Neuron (in vitro differentiated cells): ENCODE measurements around the gene CNOT1.

ENCODE experiments used
- H2AFZ ChIP-seq: one replicate; pipeline ENCODE4 v1.6.1; 2013; ENCODE audit warnings: low read depth, mild to moderate bottlenecking, inconsistent platforms, low read length, moderate library complexity
- H3K27me3 ChIP-seq: one replicate; pipeline ENCODE4 v1.6.1; 2013; ENCODE audit warnings: low read length; ENCODE audit not compliant: insufficient read depth
- H3K36me3 ChIP-seq: one replicate; pipeline ENCODE4 v1.6.1; 2013; ENCODE audit warnings: low read length; ENCODE audit not compliant: insufficient read depth
- H3K4me1 ChIP-seq: one replicate; pipeline ENCODE4 v1.6.1; 2013; ENCODE audit warnings: low read length; ENCODE audit not compliant: insufficient read depth
- H3K4me3 ChIP-seq: 2 replicates; pipeline ENCODE4 v1.5.1; 2013; ENCODE audit warnings: mild to moderate bottlenecking, low read length, moderate library complexity
- H3K9me3 ChIP-seq: one replicate; pipeline ENCODE4 v1.6.1; 2013; ENCODE audit warnings: low read length

CNOT1 gene

DNA sequence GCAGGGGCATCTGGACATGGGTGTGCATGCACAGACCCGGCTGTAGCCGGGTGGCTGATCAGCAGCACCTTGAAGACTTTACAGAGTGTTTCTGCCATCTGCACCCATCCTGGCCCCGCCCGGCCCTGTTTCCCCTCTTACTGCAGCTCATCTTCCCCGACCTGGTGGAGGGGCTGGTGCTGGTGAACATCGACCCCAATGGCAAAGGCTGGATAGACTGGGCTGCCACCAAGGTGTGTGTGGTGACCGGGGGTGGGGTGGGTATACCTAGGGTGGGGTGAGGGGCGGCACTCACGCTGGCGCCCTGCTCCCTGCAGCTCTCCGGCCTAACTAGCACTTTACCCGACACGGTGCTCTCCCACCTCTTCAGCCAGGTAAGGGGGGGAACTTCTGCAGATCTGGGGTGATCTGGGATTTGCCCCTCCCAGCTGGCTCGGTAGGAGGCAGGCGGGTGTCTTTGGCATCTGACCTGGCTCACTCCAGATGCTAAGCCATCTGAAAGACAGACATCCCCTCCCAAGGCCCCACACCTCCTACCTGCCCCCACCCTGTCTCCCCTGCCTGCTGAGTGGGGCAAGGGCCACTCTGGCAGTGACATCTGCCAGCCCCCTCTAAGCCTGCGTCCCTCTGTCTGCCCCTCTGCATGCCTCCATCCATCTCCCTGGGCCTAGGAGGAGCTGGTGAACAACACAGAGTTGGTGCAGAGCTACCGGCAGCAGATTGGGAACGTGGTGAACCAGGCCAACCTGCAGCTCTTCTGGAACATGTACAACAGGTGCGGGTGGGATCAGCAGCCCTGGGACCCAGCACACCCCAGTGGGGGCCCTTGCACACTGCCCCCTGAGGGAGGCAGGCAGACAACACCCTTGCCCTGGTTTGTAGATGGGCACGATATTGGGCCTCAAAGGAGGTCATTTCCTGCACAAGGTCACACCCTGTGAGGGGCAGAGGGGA lies 123.1 kb downstream of the CNOT1 start:
- Histone ChIP-seq H3K4me3 (no peak overlapping the region), H3K9me3 (no peaks in the 10 kb centered on the region), H2AFZ (no peak overlapping the region), H3K36me3 (peaks cover 59% of the 10 kb centered on the region), H3K4me1 (peaks cover 4% of the 10 kb centered on the region), H3K27me3 (no peaks in the 10 kb centered on the region)

DNA sequence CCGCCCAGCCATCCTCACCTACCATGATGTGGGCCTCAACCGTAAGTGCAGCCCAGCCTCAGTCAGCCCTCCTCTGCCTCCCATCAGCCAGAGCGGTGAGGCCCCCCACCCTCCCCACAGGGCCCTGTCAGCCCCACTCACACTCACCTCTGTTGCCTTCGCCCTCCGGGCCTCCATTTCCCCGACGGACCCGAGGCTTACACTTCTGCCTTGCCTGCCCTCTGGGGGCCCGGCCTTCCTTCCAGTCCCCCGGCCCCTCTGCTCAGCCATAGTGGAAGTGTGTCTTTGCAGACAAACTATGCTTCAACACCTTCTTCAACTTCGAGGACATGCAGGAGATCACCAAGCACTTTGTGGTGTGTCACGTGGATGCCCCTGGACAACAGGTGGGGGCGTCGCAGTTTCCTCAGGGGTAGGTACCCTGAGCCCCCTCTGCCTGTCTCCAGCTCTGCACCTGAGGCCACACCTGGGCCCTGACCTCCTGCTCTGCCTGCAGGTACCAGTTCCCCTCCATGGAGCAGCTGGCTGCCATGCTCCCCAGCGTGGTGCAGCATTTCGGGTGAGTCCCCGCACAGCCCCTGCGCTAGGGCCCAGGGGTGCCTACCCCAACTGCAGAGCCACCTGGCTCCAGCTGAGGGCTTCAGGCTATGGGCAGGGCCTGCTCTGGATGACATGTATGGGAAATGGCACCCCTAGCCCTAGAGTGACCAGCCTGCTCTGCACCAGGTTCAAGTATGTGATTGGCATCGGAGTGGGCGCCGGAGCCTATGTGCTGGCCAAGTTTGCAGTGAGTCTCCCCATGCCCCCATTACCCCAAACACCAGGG lies 125.5 kb downstream of the CNOT1 start:
- Histone ChIP-seq H3K27me3 (no peaks in the 10 kb centered on the region), H3K4me1 (peaks cover 19% of the 10 kb centered on the region), H3K36me3 (peaks cover 36% of the 10 kb centered on the region), H3K9me3 (no peaks in the 10 kb centered on the region), H2AFZ (no peak overlapping the region), H3K4me3 (no peak overlapping the region)

DNA sequence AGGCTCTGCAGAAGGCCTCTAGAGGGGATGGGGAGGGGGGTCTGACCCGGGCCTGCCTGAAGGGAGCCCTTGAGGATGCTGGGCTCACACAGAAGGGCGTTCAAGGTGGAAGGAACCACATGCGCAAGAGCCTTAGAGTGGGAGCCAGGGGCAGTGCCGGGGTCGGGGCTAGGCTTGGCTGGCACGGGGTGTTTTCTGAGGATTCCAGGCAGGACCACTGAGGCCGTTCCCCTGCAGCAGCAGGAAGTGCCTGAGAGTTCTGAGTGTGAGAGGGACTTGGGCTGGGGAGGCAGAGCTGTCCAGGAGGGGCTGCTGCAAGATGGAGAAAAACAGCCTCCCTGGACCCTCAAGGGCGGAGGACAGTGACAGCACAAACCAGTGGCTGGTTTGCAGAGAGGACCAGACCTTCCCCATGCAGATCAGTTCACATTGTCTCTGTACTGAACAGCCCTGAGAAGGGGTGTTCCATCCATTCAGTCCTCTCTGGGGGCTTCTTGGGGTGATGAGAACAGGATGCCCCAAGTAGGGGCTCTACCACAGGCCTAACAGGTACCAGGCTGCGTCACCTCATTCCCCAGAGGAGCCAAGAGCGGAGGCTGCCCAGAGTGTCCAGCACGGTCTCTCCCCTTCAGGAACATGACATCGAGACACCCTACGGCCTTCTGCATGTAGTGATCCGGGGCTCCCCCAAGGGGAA lies 126.3 kb downstream of the CNOT1 start:
- peaks cover 30% of the 10 kb centered on the region for H3K36me3 ChIP-seq
- H3K27me3 ChIP-seq: no peaks in the 10 kb centered on the region
- H2AFZ ChIP-seq: no peak overlapping the region
- H3K9me3 ChIP-seq: no peaks in the 10 kb centered on the region
- H3K4me3 ChIP-seq: no peak overlapping the region
- peaks cover 20% of the 10 kb centered on the region for H3K4me1 ChIP-seq

DNA sequence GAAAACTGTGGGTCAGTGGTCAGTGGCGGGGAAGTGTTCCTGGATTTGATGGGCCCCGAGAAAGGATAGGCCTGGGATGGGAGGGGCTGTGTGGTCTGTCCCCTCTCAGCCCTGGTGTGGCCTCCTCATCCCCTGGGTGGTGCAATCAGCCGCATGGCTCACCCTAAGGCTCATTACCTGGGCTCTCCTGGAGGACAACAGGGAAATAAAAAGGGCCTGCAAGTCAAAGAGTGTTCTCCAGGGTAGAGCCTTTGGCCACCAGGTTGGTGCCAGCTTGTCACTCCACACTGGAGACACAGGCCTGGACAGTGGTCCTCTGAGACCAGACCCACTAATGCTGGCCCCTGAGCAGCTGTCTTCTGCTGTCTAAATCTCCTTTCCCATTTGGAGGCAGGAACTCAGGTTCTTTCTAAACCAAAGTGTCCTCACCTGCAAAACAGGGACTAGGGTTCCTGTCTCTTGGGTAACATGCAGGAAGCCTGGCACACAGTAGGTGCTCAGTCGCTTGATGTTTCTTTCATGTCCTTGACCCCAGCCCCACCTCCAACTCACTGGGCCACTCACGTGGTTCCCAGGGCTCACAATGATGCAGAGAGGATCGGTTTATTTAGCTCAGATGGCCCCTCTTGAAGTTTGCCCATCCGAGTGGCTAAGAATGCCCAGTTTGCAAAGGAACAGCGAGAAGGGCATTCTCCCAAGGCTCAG lies 127.3 kb downstream of the CNOT1 start:
- peaks cover 22% of the 10 kb centered on the region for H3K36me3 ChIP-seq
- H3K4me3 ChIP-seq: no peak overlapping the region
- H3K27me3 ChIP-seq: no peaks in the 10 kb centered on the region
- no peaks in the 10 kb centered on the region for H3K9me3 ChIP-seq
- H3K4me1 ChIP-seq: peaks cover 20% of the 10 kb centered on the region
- H2AFZ ChIP-seq: no peak overlapping the region

DNA sequence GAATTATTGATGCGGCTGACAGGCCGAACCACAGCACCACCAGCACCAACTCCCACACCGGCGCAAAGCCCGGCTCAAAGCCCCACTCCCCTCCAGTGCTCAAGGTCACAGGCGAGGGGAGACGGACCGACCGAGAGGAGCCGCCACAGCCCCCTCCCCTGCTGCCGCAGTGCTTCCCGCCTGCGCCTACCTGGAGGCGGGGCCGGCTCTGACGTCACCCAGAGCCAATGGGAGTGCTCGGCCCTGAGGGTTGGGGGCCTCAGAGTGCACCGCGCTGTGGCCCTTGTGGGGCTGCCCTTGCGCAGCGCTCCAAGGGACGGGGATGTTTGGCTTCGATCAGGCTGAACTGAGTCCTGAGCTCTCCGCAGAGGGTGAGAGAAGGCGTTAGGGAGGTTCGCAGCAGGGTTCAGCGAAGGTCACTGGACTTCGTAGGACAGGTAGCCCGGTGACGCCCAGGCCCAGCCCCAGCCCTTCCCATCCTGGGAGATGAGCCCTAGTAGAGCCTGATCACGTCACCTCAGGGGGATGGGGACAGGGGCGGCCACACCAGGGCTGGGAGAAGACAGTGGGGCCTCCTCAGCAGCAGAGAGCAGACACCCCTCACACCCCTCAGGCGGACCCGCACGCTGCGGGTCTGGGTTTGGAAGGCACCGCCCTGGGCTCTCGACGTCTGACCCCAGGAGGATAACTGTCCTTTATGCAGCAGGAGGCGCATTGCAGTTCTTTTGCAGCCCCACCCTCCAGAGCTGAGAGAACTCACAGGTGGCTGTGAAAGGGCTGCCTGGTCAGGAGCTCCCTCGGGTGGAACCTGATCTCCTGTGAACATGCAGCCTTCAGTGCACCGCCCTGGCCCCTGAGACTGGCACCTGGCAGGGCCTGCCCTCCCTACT lies 128.1 kb downstream of the CNOT1 start:
- Histone ChIP-seq H3K9me3 (no peaks in the 10 kb centered on the region), H3K27me3 (no peaks in the 10 kb centered on the region), H2AFZ (no peak overlapping the region), H3K4me1 (peaks cover 24% of the 10 kb centered on the region), H3K4me3 (peak overlapping the region; percentile 69), H3K36me3 (peaks cover 17% of the 10 kb centered on the region)

DNA sequence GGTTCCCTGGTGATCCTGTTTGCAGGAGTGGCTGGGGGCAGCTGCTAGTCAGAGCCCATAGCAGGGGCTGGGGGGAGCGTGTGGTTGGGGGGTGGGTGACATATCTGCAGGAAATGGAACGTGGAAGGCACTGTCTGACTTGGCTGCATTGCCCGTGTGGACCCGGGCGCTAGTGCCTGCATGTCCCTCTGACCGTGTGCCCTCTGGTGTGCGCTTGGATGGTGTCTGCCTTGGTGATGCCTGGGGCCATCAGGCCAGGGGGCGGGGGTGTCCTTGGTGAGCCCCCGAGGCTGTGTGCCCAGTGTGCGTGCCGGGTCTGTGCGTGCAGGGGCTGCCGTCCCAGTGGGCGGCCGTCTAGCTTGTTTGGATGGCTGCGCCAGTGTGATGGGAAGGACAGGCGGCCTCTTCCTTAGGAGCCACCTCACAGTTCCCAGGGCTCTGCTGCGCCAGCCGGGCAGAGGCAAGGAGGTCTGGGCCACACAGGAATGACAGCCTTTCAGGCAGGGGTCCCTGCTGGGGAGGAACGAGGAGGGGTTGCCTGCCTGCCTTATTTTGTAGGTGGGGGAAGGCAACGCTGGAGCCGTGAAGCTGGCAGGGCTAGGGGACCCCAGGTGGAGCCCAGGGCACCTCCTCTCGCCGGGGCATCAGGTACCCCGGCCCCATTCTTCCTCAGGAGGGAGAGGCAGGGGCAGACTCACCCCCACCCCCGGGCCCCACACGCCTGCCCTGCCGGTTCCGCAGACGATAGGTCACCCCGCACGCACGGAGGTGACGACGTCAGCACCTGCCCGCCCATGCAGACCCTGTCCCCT lies 129.0 kb downstream of the CNOT1 start:
- H3K4me1 ChIP-seq: peaks cover 32% of the 10 kb centered on the region
- no peaks in the 10 kb centered on the region for H3K9me3 ChIP-seq
- peak overlapping the region; percentile 69 for H3K4me3 ChIP-seq
- H3K27me3 ChIP-seq: no peaks in the 10 kb centered on the region
- peaks cover 14% of the 10 kb centered on the region for H3K36me3 ChIP-seq
- H2AFZ ChIP-seq: peak overlapping the region; percentile 8

DNA sequence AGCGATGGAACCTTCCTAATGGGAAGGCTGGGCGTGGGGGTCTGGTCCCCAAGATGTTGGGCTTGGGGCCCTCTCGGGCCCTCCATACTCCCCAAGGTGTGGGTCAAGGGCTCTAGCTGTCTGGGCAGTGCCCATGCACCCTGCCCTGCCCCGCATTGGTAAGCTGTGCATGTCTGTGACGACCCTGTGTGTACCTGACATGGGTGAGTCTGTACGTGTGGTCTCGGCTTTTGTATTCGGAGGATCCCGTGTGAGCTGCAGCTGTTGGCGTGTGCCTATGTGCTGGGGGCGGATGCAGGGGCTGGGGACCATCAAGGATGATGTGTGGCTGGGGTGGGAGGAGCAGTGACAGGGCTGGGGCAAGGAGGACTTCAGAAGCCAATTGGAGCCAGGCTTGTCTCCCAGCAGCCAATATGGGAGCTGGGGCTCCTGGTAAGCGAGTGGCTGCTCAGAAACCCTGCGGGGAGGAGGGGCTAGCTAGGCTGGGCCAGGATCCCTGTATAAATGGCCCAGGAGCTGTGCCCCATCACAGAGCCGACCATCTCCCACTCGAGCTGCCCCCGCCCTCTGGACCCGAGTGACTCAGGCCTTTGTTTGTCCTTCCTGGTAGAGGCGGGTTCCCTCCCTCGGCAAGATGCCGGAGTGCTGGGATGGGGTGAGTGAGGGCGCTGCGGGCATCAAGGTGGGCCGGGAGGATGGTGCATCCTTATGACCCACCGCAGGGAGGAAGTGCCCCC lies 129.8 kb downstream of the CNOT1 start, which contains the start of gene NDRG4:
TSS of gene NDRG4 (plus strand) at position 529 of the 737 bp plus-strand sequence. CDS start at position 635, 106 bp downstream.
- no peaks in the 10 kb centered on the region for H3K9me3 ChIP-seq
- H3K36me3 ChIP-seq: peaks cover 14% of the 10 kb centered on the region
- H2AFZ ChIP-seq: peak within 1 kb of the TSS; percentile 8
- H3K4me3 ChIP-seq: peak within 1 kb of the TSS; percentile 69
- H3K27me3 ChIP-seq: no peaks in the 10 kb centered on the region
- peaks cover 37% of the 10 kb centered on the region for H3K4me1 ChIP-seq

DNA sequence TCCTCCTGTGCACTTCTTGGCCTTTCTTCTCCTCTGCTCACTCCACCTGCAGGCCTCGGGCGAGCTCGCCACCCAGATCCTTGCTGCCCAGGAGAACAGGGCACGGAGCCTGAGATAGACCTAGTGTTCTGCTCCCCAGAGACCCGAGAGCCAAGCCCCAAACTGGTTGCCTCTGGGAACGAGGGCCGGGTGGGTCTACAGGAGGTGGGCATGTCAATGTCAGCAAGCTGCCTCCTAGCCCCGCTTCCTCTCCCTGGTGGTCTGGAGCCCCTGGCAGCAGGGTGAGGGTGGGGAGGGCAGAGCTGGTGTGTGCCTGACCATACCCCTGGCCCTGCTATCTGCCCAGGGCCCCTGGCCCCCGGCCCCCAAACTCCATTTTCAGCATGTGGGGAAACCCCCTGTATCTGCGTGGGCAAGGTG lies 130.5 kb downstream of the CNOT1 start:
- no peak overlapping the region for H2AFZ ChIP-seq
- no peaks in the 10 kb centered on the region for H3K27me3 ChIP-seq
- peaks cover 9% of the 10 kb centered on the region for H3K36me3 ChIP-seq
- peaks cover 44% of the 10 kb centered on the region for H3K4me1 ChIP-seq
- H3K4me3 ChIP-seq: no peak overlapping the region
- no peaks in the 10 kb centered on the region for H3K9me3 ChIP-seq

DNA sequence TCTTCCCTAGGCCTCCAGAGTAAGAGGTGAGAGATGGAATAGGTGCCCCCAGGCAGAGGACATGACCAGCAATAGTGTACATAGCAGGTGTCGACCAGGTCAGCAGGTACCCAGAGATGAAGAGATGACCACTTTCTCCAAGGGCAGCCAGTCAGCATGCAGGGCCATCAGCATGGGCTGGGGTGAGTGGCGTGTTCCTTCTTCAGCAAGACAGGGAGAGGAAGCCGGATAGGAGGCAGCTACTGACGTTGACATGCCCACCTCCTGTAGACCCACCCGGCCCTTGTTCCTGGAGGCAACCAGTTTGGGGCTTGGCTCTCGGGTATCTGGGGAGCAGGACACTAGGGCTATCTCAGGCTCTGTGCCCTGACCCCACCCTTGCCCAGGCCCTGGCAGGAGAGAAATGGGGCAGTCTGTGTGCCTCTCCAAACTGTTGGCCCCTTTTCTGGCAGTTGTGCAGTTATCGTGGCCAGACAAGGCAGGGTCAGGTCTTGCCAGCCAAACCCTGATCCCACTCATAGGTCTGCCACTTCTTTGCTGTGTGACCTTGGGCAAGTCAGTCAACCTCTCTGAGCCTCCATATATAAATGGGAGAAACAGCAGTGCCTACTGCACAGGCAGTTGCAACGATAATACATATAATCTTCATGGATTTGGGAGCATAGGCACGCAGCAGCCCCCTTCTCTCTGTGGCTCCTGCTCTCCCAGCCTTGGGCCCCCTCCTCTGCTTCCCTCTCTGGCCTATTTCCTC lies 131.1 kb downstream of the CNOT1 start:
- H3K4me1 ChIP-seq: peaks cover 50% of the 10 kb centered on the region
- H3K9me3 ChIP-seq: no peaks in the 10 kb centered on the region
- H3K27me3 ChIP-seq: no peaks in the 10 kb centered on the region
- H3K4me3 ChIP-seq: no peak overlapping the region
- H2AFZ ChIP-seq: no peak overlapping the region
- H3K36me3 ChIP-seq: peaks cover 3% of the 10 kb centered on the region

DNA sequence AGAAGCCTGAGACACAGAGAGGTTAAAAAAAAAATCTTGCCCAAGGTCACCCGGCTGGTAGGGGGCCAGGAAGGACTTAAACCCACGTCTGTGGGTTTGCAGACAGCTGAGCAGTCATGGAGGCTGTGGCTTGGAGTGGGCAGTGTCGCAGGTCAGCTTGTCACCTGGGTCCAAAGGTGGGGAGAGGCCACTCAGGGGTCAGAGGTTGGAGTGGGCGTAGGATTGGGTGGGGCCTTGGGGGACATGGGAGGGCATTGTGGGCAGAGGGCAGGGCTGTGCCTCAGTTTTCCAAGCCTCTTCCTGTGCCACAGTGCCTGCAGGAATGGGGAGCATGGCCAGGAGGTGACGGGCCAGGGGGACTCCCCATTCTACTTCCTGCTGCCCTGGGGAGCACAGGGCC lies 131.7 kb downstream of the CNOT1 start:
- Histone ChIP-seq H3K27me3 (no peaks in the 10 kb centered on the region), H2AFZ (no peak overlapping the region), H3K36me3 (no peaks in the 10 kb centered on the region), H3K4me3 (no peak overlapping the region), H3K4me1 (peaks cover 54% of the 10 kb centered on the region), H3K9me3 (no peaks in the 10 kb centered on the region)
